Liver (tissue), 9 donors: ENCODE results near the gene MIGA1. TPM values are rescaled to one million over a fixed set of nuclear protein-coding genes. Genes with fewer than 3 reads are reported as not detected.
A peak's percentile ranks its signal among the peaks of the same experiment; 100 is the strongest.

Source experiments
- DNase-seq: peaks from one replicate; pipeline ENCODE4 v3.0.0-alpha.2; 2017; ENCODE audit warnings: low spot score
- H3K27ac ChIP-seq, 2 donors: one replicate each; pipeline ENCODE4 v1.7.0; 2013; ENCODE audit warnings: inconsistent platforms in 2 of 2, low read length in 2 of 2, control low read depth in 1 of 2, low read depth in 1 of 2, mild to moderate bottlenecking in 1 of 2
- H3K27me3 ChIP-seq, 4 donors: one replicate each; pipeline versions ENCODE4 v1.6.1 to v1.7.0; 2013; ENCODE audit warnings: low read length in 3 of 4, inconsistent platforms in 1 of 4, mild to moderate bottlenecking in 1 of 4, moderate library complexity in 1 of 4; ENCODE audit not compliant: control insufficient read depth in 4 of 4, insufficient read depth in 4 of 4
- H3K36me3 ChIP-seq, 4 donors: one replicate each; pipeline versions ENCODE4 v1.6.1 to v1.7.0; 2013; ENCODE audit warnings: low read length in 3 of 4, mild to moderate bottlenecking in 3 of 4, low read depth in 1 of 4, moderate library complexity in 1 of 4; ENCODE audit not compliant: control insufficient read depth in 4 of 4, insufficient read depth in 3 of 4
- H3K4me1 ChIP-seq, 4 donors: one replicate each; pipeline versions ENCODE4 v1.6.1 to v1.7.0; 2013; ENCODE audit warnings: low read length in 3 of 4, mild to moderate bottlenecking in 3 of 4, moderate library complexity in 1 of 4; ENCODE audit not compliant: control insufficient read depth in 4 of 4, insufficient read depth in 4 of 4
- H3K4me3 ChIP-seq, 3 donors: one replicate each; pipeline versions ENCODE4 v1.6.1 to v1.7.0; 2013; ENCODE audit warnings: low read length in 3 of 3, control low read depth in 1 of 3, low read depth in 1 of 3, mild to moderate bottlenecking in 1 of 3
- H3K9ac ChIP-seq, 2 donors: one replicate each; pipeline ENCODE4 v1.7.0; 2013; ENCODE audit warnings: low read length in 2 of 2, mild to moderate bottlenecking in 2 of 2, moderate library complexity in 2 of 2, control low read depth in 1 of 2, low read depth in 1 of 2
- H3K9me3 ChIP-seq, 4 donors: one replicate each; pipeline versions ENCODE4 v1.6.1 to v1.7.0; 2013; ENCODE audit warnings: low read length in 3 of 4; ENCODE audit not compliant: control insufficient read depth in 4 of 4
- CTCF ChIP-seq: fragments of 150-350 bp; IDR thresholded peaks from 2 replicates; pipeline ENCODE4 v1.5.1; 2017; ENCODE audit warnings: improper control_type of control experiment, low read depth, low read length; ENCODE audit not compliant: missing input control
- EGR1 ChIP-seq, 2 donors: IDR thresholded peaks; 2 replicates each; pipeline ENCODE4 v1.6.1; 2016 to 2018; ENCODE audit warnings: antibody characterized with exemption in 2 of 2, low read depth in 2 of 2
- FOXA1 ChIP-seq: IDR thresholded peaks from 2 replicates; pipeline ENCODE4 v1.6.1; 2016; ENCODE audit warnings: antibody characterized with exemption
- FOXA2 ChIP-seq: IDR thresholded peaks from 2 replicates; pipeline ENCODE4 v1.6.1; 2016; ENCODE audit warnings: antibody characterized with exemption
- GABPA ChIP-seq, 2 donors: IDR thresholded peaks in 1 of 2; conservative IDR thresholded peaks in 1 of 2; 2 replicates each; pipeline ENCODE4 v1.6.1; 2016; ENCODE audit warnings: antibody characterized with exemption in 2 of 2, mild to moderate bottlenecking in 1 of 2, moderate library complexity in 1 of 2
- HNF4A ChIP-seq, 2 donors: conservative IDR thresholded peaks; 2 replicates each; pipeline ENCODE4 v1.6.1; 2016; ENCODE audit warnings: antibody characterized with exemption in 2 of 2, mild to moderate bottlenecking in 2 of 2
- HNF4G ChIP-seq: IDR thresholded peaks from 2 replicates; pipeline ENCODE4 v1.6.1; 2016; ENCODE audit warnings: antibody characterized with exemption
- JUND ChIP-seq, 2 donors: IDR thresholded peaks; 2 replicates each; pipeline ENCODE4 v1.6.1; 2016; ENCODE audit warnings: antibody characterized with exemption in 2 of 2
- MAX ChIP-seq: IDR thresholded peaks from 2 replicates; pipeline ENCODE4 v1.6.1; 2016; ENCODE audit warnings: antibody characterized with exemption
- NR2F2 ChIP-seq: IDR thresholded peaks from 2 replicates; pipeline ENCODE4 v1.6.1; 2016; ENCODE audit warnings: antibody characterized with exemption
- RAD21 ChIP-seq, 2 donors: IDR thresholded peaks; 2 replicates each; pipeline ENCODE4 v1.6.1; 2016; ENCODE audit warnings: antibody characterized with exemption in 2 of 2, mild to moderate bottlenecking in 2 of 2
- REST ChIP-seq: IDR thresholded peaks from 2 replicates; pipeline ENCODE4 v1.6.1; 2016; ENCODE audit warnings: antibody characterized with exemption, mild to moderate bottlenecking
- RXRA ChIP-seq, 2 donors: IDR thresholded peaks; 2 replicates each; pipeline ENCODE4 v1.6.1; 2017 to 2018; ENCODE audit warnings: antibody characterized with exemption in 2 of 2, mild to moderate bottlenecking in 1 of 2
- SP1 ChIP-seq: IDR thresholded peaks from 2 replicates; pipeline ENCODE4 v1.6.1; 2018; ENCODE audit warnings: antibody characterized with exemption, mild to moderate bottlenecking
- TAF1 ChIP-seq: conservative IDR thresholded peaks from 2 replicates; pipeline ENCODE4 v1.6.1; 2016; ENCODE audit warnings: antibody characterized with exemption, mild to moderate bottlenecking
- YY1 ChIP-seq: IDR thresholded peaks from 2 replicates; pipeline ENCODE4 v1.6.1; 2016; ENCODE audit warnings: antibody characterized with exemption, mild to moderate bottlenecking
- ZBTB33 ChIP-seq: IDR thresholded peaks from 2 replicates; pipeline ENCODE4 v1.6.1; 2016; ENCODE audit warnings: antibody characterized with exemption
- WGBS: extraction: QIAGEN DNeasy Blood & Tissue Kit; methylation state at CpG from one replicate; pipeline ENCODE4 v1.1.7; 2013; 5-methylcytosine and 5-hydroxymethylcytosine counted together
- polyA plus RNA-seq, 2 donors: library from polyadenylated mRNA; stranded (reverse) in 1 of 2; unstranded in 1 of 2; fragments of 200-250 nt in 1 of 2; fragments of >200 nt in 1 of 2; fragmentation: Nextera tagmentation in 1 of 2; extraction: Ambion mirVana in 1 of 2; gene quantifications; one replicate each; pipeline versions ENCODE4 v1.2.1 to v1.2.3, GENCODE V29; 2013 to 2015
- total RNA-seq, 2 donors: library from RNA; depleted of rRNA; stranded (reverse); fragments of >200 nt; gene quantifications; one replicate each; pipeline ENCODE4 v1.2.3, GENCODE V29; 2014
- donor health status: healthy.
- donor health status: healthy.
- donor health status: healthy.
- donor health status: healthy.
- donor health status: healthy.

The MIGA1 gene
- total and polyA plus RNA-seq, 4 donors: 3.5 to 8.0 (median 6.2) TPM

GRCh38 chr1:77834771-77835334 lies 55.4 kb downstream of the MIGA1 start:
- H3K9me3 ChIP-seq: no peaks in the 10 kb centered on the region
- H3K36me3 ChIP-seq: peaks cover 0 to 3% (median 0%) of the 10 kb centered on the region in 4 donors
- H3K27me3 ChIP-seq: no peaks in the 10 kb centered on the region
- TF ChIP-seq TAF1: no peak
- no peak for TF ChIP-seq NR2F2
- no peak for TF ChIP-seq CTCF
- peak; percentile 83 for TF ChIP-seq FOXA2
- no peak for TF ChIP-seq HNF4A (conservative IDR thresholded peaks at IDR 0.05)
- no peak for TF ChIP-seq MAX
- peak; percentile 25 for TF ChIP-seq REST
- TF ChIP-seq EGR1 (IDR thresholded peaks at IDR 0.05; ENCODE audit: low read depth in 2 of 2): no peak
- peak; percentile 59 for TF ChIP-seq FOXA1
- TF ChIP-seq SP1: no peak
- peak in 1 of 2 donors; percentile 8 for TF ChIP-seq RAD21 (IDR thresholded peaks at IDR 0.05)
- TF ChIP-seq HNF4G: no peak
- no peak for TF ChIP-seq YY1
- no peak for TF ChIP-seq RXRA (IDR thresholded peaks at IDR 0.05)
- TF ChIP-seq JUND (IDR thresholded peaks at IDR 0.05): no peak
- no peak for TF ChIP-seq GABPA (IDR thresholded peaks at IDR 0.05 in 1 of 2, conservative IDR thresholded peaks at IDR 0.05 in 1 of 2)
- DNase-seq: no peak
- H3K4me3 ChIP-seq: no peak overlapping the region
- H3K27ac ChIP-seq: peak overlapping the region in 1 of 2 donors; percentile 20
- peaks cover 0 to 5% (median 3%) of the 10 kb centered on the region in 4 donors for H3K4me1 ChIP-seq
- WGBS: 23% methylated on average over 2 of the region's 2 CpGs
- no peak overlapping the region for H3K9ac ChIP-seq

- WGBS: 77% methylated on average over 1 of the region's 1 CpG
- Histone ChIP-seq H3K36me3 (peaks cover 0 to 6% (median under 1%) of the 10 kb centered on the region in 4 donors), H3K9ac (no peak overlapping the region), H3K4me1 (peaks cover 0 to 2% (median 0%) of the 10 kb centered on the region in 4 donors), H3K27me3 (no peaks in the 10 kb centered on the region), H3K9me3 (no peaks in the 10 kb centered on the region), H3K4me3 (no peak overlapping the region), H3K27ac (no peak overlapping the region)
- DNase-seq: no peak
- TF ChIP-seq ZBTB33 (no peak), YY1 (no peak), HNF4A (conservative IDR thresholded peaks at IDR 0.05) (no peak), REST (no peak), FOXA1 (no peak), JUND (IDR thresholded peaks at IDR 0.05) (no peak), TAF1 (no peak), GABPA (IDR thresholded peaks at IDR 0.05 in 1 of 2, conservative IDR thresholded peaks at IDR 0.05 in 1 of 2) (no peak), CTCF (no peak), RAD21 (IDR thresholded peaks at IDR 0.05) (no peak), RXRA (IDR thresholded peaks at IDR 0.05) (no peak), NR2F2 (no peak), FOXA2 (no peak), HNF4G (no peak)
Observed at GRCh38 chr1:77841574-77841973, 62.1 kb downstream of the MIGA1 start.
